HG02678 (cell line): ENCODE results near the gene FRMPD1.

ENCODE experiments used
- ATAC-seq: cut with Tn5 transposase; IDR thresholded peaks from one replicate; pipeline ENCODE4 v1.9.1; 2021; ENCODE audit warnings: mild to moderate bottlenecking, moderate library complexity; ENCODE audit not compliant: unreplicated experiment

Gene FRMPD1

GRCh38 chr9:37769995-37770394 is 119.2 kb downstream of the FRMPD1 start:
- ATAC-seq = no peak

- no peak for ATAC-seq
Observed at GRCh38 chr9:37775216-37775919, 124.6 kb downstream of the FRMPD1 start.

DNA sequence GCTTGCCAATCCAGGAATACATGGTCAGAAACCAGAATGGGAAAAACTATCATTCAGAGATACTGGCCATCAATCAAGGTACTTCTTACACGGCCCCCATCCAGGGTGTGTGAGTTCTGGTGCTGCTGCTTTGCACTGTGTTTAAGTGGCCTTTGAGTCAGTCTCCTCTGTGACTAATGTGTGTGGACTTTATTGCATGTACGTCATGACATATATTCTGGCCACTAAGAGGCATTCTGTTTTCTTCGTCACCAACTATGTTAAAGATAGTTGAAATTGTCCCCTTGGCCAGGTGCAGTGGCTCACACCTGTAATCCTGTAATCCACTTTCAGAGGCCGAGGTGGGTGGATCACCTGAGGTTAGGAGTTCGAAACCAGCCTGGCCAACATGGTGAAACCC is 125.6 kb downstream of the FRMPD1 start:
- ATAC-seq = no peak

GRCh38 chr9:37778534-37778933 is 127.8 kb downstream of the FRMPD1 start:
- no peak for ATAC-seq

GRCh38 chr9:37784291-37784615 is 133.5 kb downstream of the FRMPD1 start:
- ATAC-seq = no peak

DNA sequence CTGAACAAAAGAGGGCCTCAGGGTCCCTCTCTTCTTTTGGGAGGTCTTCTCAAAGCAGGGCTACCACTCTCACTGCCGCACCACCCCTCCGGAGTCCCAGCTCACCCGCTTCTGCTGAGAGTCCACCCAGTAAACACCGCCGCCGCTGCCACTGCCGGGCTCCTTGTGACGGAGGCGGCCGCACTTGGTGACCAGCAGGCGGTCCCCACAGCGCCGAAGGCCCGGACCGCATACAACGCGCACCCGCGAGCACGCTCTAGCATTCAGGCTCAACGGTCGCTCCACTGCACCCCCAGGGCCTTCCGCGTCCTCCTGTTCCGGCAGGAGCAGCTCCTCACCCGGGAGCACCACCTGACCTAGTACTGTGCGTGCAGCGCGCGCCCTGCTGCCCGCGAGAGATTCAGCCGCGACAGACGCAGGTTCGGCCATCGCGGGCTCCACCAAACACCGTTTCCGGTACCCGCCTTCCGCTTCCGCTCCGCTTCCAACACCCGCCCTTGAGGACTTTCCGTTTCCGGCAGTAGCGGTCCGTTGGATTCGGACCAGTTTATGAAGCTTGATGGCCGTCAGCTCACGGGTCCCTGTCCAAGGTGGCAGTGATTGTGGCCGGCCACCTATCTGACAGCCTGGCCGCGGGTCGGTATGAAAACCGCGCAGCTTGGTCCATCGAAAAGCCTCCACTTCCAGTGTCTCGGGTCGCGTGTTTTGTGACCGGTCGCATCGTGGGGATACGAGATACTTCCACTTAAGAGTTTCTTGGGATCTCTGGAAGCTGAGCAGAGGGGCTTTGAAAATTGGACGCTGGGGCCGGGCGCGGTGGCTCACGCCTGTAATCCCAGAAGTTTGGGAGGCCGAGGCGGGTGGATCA is 134.1 kb downstream of the FRMPD1 start, which contains the start of gene EXOSC3:
TSS of gene EXOSC3 (minus strand) at position 449 of the 868 bp plus-strand sequence. CDS start at position 429, 20 bp downstream.
- peak; percentile 95 for ATAC-seq

DNA sequence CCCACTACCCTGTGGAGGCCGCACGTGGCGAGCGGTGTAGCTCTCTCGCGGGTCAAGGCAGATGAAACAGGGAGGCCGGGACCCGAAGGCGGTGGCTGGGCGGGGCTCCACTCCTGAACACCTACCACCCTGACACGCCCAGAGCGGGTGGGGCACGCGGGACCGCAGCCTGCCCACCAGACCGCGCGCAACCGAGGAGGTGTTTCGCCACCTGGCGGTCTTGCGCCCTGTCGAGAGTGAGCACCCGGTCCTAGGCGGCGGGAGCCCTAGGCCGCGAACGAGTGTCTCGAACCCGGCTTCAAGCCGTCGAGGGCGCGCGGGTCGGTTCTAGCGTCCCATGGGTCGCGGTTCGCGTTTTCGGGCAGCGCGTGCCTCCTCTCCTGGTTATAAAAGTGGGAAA is 136.3 kb downstream of the FRMPD1 start:
- ATAC-seq = no peak

GRCh38 chr9:37788332-37788731 is 137.6 kb downstream of the FRMPD1 start:
- ATAC-seq = no peak

DNA sequence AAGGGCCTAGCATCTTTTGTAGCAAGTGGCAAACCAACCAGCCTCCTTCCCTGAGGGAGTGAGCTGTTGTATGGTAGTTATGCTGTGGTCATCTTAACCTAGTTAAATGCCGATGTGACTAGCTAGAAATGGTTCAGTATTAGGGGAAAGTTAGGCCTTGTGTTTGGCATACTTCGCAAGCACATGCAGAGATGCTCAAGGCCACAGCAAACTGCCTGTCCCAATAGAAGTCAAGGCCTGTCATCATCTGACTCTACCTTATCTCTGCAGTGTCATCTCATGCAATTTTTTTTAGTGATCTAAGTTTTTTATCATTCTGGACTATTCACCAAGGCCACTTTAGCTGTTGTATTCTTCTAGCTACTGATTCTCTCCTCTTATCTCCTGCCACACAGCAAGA is 139.3 kb downstream of the FRMPD1 start:
- no peak for ATAC-seq

- ATAC-seq = no peak
Observed at GRCh38 chr9:37792122-37792521, 141.4 kb downstream of the FRMPD1 start.

GRCh38 chr9:37796232-37796631 is 145.5 kb downstream of the FRMPD1 start:
- no peak for ATAC-seq
